Neural crest cell (in vitro differentiated cells): ENCODE results near the gene PPP1R15A. TPM values are rescaled to one million over a fixed set of nuclear protein-coding genes. Genes with fewer than 3 reads are reported as not detected.
"Not testable (repeated sequence)": the region's sequence is repeated elsewhere in the genome, so short reads cannot be mapped to it uniquely, and the experiment has no call there.

Source experiments
- DNase-seq: peaks from one replicate; pipeline ENCODE4 v3.0.0; 2021; ENCODE audit warnings: low read depth, mixed read lengths, low spot score
- H3K27ac Mint-ChIP-seq: one replicate; pipeline ENCODE4 v1.8.0; 2021; ENCODE audit warnings: mild to moderate bottlenecking, mixed read lengths; ENCODE audit not compliant: unreplicated experiment
- H3K27me3 Mint-ChIP-seq: 2 replicates; pipeline ENCODE4 v1.8.0; 2021; ENCODE audit warnings: low read depth, mild to moderate bottlenecking, mixed read lengths
- H3K36me3 Mint-ChIP-seq: 2 replicates; pipeline ENCODE4 v1.8.0; 2021; ENCODE audit warnings: low read depth, mild to moderate bottlenecking, mixed read lengths
- H3K4me1 Mint-ChIP-seq: 2 replicates; pipeline ENCODE4 v1.8.0; 2021; ENCODE audit warnings: mixed read lengths
- H3K4me3 Mint-ChIP-seq: one replicate; pipeline ENCODE4 v1.8.0; 2021; ENCODE audit warnings: mild to moderate bottlenecking, mixed read lengths
- H3K9me3 Mint-ChIP-seq: 2 replicates; pipeline ENCODE4 v1.8.0; 2021; ENCODE audit warnings: mixed read lengths
- total RNA-seq: library from RNA; stranded (reverse); gene quantifications from 2 replicates; pipeline ENCODE4 v1.2.1, GENCODE V29; 2021
- TF ChIP-seq, protein P1 (sequence below): fragments of 200-600 bp; sonication (generic); conservative IDR thresholded peaks from 2 replicates; pipeline ENCODE4 v1.5.0; 2021; ENCODE audit warnings: antibody characterized with exemption, mild to moderate bottlenecking

Gene PPP1R15A
- total RNA-seq, 1 donor from 2014 or later: 27.5 TPM

GRCh38 chr19:48837687-48838086, 34.5 kb upstream of the PPP1R15A start:
- H3K4me1 Mint-ChIP-seq: peaks cover 30% of the 10 kb centered on the region
- TF ChIP-seq, protein P1, sequence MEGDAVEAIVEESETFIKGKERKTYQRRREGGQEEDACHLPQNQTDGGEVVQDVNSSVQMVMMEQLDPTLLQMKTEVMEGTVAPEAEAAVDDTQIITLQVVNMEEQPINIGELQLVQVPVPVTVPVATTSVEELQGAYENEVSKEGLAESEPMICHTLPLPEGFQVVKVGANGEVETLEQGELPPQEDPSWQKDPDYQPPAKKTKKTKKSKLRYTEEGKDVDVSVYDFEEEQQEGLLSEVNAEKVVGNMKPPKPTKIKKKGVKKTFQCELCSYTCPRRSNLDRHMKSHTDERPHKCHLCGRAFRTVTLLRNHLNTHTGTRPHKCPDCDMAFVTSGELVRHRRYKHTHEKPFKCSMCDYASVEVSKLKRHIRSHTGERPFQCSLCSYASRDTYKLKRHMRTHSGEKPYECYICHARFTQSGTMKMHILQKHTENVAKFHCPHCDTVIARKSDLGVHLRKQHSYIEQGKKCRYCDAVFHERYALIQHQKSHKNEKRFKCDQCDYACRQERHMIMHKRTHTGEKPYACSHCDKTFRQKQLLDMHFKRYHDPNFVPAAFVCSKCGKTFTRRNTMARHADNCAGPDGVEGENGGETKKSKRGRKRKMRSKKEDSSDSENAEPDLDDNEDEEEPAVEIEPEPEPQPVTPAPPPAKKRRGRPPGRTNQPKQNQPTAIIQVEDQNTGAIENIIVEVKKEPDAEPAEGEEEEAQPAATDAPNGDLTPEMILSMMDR: no peak
- H3K27me3 Mint-ChIP-seq: no peaks in the 10 kb centered on the region
- H3K4me3 Mint-ChIP-seq: peak overlapping the region; percentile 68
- no peak for DNase-seq
- H3K9me3 Mint-ChIP-seq: no peaks in the 10 kb centered on the region
- peaks cover 3% of the 10 kb centered on the region for H3K36me3 Mint-ChIP-seq
- H3K27ac Mint-ChIP-seq: no peak overlapping the region

DNA sequence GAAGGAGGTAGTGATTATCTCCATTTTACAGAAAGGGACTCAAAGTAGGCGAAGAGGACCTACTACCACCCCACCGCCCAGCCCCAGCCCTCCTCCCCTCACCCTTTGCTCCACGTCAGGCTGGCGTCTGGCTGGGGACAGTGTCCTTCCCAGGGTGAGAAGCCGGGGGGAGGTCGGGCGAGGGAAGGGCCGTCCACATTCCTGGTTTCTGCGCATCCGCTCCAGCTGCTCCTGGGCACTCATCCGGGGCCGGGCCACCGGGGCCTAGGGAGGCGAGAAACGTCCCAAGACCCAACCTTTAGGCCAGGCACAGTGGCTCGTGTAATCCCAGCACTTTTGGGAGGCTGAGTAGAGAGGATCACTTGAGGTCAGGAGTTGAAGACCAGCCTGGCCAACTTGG, 31.2 kb upstream of the PPP1R15A start:
- Mint-ChIP-seq H3K4me1 (peaks cover 22% of the 10 kb centered on the region), H3K27me3 (no peaks in the 10 kb centered on the region), H3K27ac (no peak overlapping the region), H3K36me3 (peaks cover 8% of the 10 kb centered on the region), H3K9me3 (no peaks in the 10 kb centered on the region), H3K4me3 (no peak overlapping the region)
- TF ChIP-seq, protein P1: no peak
- no peak for DNase-seq

- no peak overlapping the region for H3K4me3 Mint-ChIP-seq
- no peak for DNase-seq
- TF ChIP-seq, protein P1: no peak
- no peaks in the 10 kb centered on the region for H3K27me3 Mint-ChIP-seq
- no peaks in the 10 kb centered on the region for H3K9me3 Mint-ChIP-seq
- no peak overlapping the region for H3K27ac Mint-ChIP-seq
- peaks cover 17% of the 10 kb centered on the region for H3K4me1 Mint-ChIP-seq
- peaks cover 8% of the 10 kb centered on the region for H3K36me3 Mint-ChIP-seq
These were observed 30.6 kb upstream of the PPP1R15A start for GRCh38 chr19:48841571-48841970.

GRCh38 chr19:48842789-48843162, 29.4 kb upstream of the PPP1R15A start:
- Mint-ChIP-seq H3K4me3 (peak overlapping the region; percentile 8), H3K36me3 (peaks cover 10% of the 10 kb centered on the region), H3K27me3 (no peaks in the 10 kb centered on the region), H3K27ac (peak overlapping the region; percentile 52), H3K4me1 (peaks cover 8% of the 10 kb centered on the region), H3K9me3 (no peaks in the 10 kb centered on the region)
- DNase-seq: peak; percentile 66
- TF ChIP-seq, protein P1: peak; percentile 88

DNA sequence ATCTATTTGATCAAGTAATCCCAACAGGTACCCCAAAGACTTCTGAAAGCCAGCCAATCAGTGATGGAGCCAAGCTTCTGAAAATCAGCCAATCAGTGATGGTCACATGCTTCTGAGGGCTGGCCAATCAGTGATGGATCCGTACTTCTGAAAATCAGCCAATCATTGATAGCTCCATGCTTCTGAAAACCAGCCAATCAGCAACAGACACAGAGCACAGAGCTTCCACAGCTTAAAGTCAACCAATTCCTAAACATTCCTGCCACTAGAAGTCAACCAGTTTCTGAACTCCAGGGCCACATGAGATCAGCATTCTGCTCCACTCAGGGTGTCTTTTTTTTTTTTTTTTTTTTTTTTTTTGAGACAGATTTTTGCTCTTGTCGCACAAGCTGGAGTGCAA, 27.7 kb upstream of the PPP1R15A start:
- no peaks in the 10 kb centered on the region for H3K9me3 Mint-ChIP-seq
- H3K27ac Mint-ChIP-seq: no peak overlapping the region
- H3K36me3 Mint-ChIP-seq: peaks cover 12% of the 10 kb centered on the region
- no peak overlapping the region for H3K4me3 Mint-ChIP-seq
- TF ChIP-seq, protein P1: peak; percentile 34
- DNase-seq: no peak
- peaks cover 5% of the 10 kb centered on the region for H3K4me1 Mint-ChIP-seq
- no peaks in the 10 kb centered on the region for H3K27me3 Mint-ChIP-seq

DNA sequence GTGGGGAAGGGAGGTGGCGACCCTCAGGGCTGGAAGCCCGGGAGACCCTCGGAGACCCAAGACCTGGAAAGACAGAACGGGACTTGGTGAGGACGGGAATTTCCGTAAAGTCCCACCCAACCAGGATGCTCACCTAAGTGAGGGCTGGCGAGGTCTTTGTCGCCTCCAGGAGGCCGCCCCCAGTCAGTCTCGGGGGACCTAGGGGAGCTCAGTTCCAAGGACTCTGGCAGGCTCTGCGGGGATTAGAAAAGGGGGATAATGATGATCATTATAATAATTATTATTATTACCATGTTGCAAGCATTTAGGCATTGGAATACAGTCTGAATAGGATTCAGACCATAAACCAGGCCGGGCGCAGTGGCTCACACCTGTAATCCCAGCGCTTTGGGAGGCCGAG, 26.8 kb upstream of the PPP1R15A start:
- peaks cover 14% of the 10 kb centered on the region for H3K36me3 Mint-ChIP-seq
- no peak overlapping the region for H3K4me3 Mint-ChIP-seq
- no peaks in the 10 kb centered on the region for H3K9me3 Mint-ChIP-seq
- H3K4me1 Mint-ChIP-seq: peaks cover 5% of the 10 kb centered on the region
- TF ChIP-seq, protein P1: no peak
- H3K27me3 Mint-ChIP-seq: no peaks in the 10 kb centered on the region
- no peak overlapping the region for H3K27ac Mint-ChIP-seq
- DNase-seq: no peak

GRCh38 chr19:48846659-48847058, 25.6 kb upstream of the PPP1R15A start:
- H3K4me3 Mint-ChIP-seq, H3K27me3 Mint-ChIP-seq, H3K4me1 Mint-ChIP-seq, H3K27ac Mint-ChIP-seq, DNase-seq, H3K9me3 Mint-ChIP-seq: not testable (repeated sequence)
- peaks cover 14% of the 10 kb centered on the region for H3K36me3 Mint-ChIP-seq
